Activated CD4-positive, CD25-positive, alpha-beta regulatory T cell treated with anti-CD3 and anti-CD28 coated beads, Interleukin-2, amount 50 U/mL, for 24 hours (primary cell): ENCODE results near the gene MYDGF.
"Not testable (repeated sequence)": the region's sequence is repeated elsewhere in the genome, so short reads cannot be mapped to it uniquely, and the experiment has no call there.

Source experiments
- ATAC-seq, 2 donors: fragments of 150-1000 bp; cut with Tn5 transposase; one replicate each; pipeline ENCODE4 v1.10.0; 2021; ENCODE audit warnings: mild to moderate bottlenecking in 1 of 2, moderate library complexity in 1 of 2

The MYDGF gene

DNA sequence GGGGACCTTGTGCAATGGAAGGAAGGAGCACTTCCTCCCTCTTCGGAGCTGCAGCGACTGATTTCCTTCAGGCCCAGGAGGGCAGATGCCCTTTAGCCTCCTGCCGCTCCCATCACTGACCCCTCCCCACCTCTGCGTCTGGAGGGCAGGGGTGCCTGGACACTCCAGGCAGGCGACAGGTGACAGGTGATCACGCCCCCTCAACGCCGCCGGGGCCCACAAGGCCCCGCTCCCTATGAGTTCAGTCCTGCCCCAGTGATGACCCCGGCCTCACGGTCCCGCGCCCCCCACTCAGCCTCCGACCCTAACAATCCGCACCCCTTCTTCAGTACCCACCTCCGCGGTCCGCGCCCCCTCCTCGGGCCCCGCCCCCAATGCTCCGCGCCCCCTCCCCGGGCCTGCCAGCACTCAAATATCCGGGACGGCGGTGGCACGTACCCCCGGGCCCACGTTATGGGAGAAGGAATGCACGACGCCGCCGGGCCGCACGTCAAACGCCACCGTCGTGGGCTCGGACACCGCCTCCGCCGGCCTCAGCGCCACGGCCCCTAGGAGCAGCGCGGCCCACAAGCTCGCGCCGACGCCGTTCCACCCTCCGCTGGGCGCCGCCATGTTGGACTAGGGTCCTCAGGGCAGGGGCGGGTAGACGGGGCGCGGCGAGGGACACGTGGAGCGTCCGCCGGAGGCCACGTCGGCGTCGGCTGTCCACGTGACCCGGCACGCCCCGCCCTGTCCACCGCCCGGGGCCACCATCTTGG is at the start of gene MYDGF:
MYDGF (minus strand) TSS at position 620 of the 758 bp plus-strand sequence; CDS start at position 612, 8 bp downstream.
- ATAC-seq, result peak; percentile 99

DNA sequence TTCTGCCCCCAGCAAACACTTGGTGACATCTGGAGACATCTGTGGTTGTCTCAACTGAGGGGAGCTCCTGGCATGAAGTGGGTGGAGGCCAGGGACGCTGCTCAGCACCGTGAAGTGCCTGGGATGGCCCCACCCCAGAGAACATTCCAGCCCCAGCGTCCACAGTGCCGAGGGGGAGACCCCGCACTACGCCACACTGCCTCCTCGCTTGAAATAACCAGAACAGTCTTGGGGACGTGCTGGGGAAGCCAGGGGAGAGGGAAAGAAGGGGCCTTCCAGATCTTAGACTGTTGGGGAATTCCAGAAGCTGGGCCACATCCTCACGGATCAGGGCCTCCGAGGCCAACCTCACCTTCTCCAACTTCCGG is 49.3 kb upstream of the MYDGF start:
- ATAC-seq, result no peak

DNA sequence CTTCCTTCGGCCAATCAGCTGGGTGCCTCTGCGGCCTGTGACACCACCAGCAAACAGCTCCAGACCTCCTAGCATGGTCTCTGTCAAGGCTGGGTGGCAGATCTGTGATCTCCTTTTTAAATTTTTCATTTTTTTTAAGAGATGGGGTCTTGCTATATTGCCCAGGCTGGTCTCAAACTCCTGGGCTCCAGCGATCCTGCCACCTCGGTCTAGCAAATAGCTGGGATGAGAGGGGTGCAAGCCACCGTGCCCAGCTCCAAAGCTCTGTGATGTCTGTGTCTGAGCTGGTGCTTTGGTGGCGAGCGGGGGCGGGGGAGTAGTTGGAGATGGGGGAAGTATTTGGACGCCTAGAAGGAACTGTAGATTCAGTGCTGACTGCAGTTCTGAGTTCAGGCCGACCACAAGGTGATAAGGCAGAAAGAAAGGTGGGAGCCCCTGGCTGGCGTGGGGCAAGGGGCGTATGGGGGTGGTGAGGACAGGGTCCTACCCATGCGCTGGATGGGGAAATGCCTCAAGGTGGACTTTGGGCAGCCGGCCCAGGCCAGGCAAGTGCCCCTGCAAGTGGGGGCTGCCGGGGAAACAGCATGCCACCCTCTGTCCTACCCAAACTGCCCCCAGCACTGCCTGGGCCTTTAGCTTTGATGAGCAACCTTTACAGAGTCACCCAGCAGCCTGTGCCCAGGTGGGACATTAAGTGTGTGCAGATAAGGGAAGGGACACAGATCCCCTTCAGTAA is 48.0 kb upstream of the MYDGF start:
- no peak for ATAC-seq

DNA sequence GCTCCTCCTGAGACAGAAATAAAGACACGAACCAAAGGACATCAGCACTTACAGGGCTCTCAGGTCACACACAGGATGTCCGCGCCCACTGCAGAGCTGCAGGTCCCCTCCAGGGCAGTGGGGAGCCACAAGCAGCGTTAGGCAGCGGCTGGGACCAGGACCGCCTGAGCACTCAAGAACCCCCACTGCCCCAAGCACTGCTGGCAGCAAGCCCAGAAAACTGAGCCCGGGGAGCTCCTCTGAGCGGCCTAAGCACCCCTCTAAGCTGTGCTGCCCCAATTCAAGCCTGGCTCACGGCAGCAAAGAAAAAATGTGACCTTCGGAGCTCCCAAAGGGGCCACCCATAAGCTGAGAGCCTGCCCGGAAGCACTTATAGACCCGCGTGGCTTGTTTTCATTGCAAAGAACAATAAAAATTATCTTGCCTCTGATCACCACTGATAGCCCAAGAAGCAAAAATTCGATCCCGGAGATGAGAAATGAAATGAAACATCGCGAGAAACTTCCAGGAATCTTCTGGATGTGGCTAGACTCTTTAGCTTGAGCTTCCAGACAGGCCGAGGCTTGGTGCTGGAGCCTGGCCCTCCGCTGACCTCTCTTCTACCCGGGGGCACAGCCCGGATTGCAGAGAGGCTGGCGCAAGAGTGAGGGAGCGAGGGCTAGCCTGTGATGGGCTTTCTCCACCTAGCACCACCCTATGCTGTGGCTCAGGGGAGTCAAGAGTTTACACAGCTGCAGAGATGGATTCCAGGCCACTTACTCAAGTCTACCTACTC is 47.2 kb upstream of the MYDGF start:
- ATAC-seq, result no peak

DNA sequence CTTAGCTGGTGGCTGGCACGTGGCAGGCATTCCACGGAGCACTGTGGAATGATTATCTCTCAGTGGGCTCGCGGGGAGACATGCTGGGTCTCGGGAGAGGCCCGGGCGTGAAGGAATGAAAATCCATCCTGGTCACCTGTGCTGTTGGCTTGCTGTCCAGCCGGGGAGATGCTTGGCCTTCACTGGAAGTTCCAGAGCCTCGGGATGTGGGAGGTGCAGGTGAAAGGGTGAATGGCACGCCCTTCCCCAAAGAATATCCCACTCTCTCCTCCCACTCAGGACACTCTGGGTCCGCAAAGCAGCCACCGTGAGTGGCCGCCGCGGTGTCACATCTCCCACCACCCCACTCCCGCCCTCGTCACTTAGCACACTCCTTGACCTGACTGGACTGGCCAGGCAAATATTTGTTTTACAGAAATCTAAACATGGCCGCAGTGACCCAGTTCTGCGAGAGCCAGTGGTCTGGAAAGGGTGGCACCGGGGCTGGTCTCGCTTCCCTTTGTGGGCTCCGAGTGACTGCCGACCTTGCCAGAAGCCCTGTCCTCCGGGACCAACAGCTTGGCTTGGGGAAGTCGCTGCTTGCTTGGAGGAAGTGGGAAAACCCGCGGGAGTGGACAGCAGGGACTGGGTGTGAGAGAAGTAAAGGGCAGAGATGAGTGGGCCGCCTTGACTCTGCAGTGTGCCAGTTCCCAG is 45.5 kb upstream of the MYDGF start:
- ATAC-seq, result no peak

DNA sequence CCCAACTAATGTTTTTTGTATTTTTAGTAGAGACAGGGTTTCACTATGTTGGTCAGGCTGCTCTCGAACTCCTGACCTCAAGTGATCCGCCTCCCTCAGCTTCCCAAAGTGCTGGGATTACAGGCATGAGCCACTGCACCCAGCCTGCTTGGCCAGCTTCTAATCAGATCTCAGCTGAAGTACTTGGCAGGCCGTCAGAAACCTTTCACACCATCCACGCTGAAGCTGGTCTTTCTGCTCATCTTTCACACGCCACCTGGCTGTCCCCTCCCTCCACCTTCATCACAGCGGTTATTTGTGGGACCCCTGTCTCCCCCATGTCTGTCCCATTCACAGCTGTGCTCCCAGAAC is 45.0 kb upstream of the MYDGF start:
- ATAC-seq, result not testable (repeated sequence)

DNA sequence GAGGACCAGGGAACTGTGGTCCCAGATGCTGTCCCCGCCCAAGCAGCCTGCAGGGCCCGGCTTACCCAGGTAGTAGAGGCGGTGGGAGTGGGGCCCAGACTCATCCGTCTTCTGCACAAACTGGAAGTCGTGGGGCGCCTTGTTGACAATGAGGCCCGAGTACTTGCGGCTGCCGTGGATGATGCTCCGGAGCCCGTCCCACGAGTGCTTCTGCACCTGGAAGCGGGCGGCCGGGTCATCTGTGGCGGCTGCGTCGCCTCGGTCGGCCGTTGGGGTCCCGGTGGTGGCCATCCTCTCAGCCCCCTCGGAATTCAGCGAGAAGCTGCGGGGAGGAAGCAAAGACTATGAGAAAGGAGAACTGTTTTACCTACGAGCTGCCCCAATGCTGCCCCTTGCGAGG is 43.9 kb upstream of the MYDGF start:
- ATAC-seq, result no peak

DNA sequence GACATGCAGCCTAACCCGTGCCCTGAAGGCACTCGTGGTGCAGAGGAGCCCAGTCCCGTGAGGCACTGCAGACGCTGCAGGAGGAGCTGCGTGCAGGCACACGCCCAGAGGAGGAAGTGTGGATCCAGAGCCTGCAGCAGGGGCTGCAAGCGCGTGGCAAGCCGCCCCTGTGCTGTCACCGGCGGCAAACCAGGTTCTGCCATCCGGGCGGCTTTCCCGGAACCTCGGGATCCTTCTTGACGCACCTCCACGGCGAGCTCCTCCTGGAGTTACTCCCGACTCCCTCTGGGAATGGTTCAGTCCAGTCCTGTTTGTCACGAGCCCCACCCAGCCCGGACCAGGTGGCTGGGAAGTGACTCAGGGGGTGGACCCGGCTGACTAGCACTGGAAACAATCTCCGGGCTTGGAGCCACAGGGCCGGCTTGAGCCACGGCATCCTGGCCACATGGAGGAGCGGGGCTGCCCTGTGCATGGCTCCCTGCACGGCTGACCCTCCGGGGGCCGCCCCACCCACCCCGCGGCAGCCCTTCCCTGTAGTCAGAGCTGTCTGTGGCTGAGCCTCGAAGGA is 43.3 kb upstream of the MYDGF start:
- no peak for ATAC-seq

DNA sequence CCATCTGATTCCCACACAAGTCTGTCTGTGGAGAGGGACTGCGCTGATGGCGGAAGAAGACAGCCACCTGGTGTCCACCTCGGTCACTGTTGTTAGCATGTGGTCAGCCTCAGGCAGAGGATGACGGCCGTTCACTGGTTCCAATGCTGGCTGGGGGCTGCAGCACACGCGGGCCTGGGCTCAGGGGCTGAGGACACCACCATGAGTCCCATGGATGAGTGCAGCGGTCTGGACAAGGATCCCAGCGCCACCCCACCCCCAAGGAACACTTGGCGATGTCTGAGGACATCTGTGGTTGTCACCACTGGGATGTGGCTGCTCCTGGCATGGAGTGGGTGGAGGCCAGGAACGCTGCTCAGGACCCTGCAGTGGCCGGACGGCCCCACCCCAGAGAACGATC is 42.6 kb upstream of the MYDGF start:
- ATAC-seq, result no peak

DNA sequence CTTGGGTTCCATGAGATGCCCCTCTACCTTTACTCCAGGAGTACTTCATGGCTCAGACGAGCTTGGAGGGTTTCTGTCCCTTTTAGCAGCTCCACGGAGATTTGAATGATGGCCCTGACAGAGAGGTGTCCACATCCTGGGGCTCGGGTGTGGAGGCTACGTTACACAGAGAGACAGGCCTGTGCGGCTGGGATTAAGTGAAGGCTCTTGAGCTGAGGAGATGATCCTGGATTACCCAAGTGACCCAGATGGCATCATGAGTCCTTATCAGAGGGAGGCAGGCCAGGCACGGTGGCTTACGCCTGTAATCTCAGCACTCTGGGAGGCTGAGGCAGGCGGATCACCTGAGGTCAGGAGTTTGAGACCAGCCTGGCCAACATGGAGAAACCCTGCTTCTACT is 41.1 kb upstream of the MYDGF start:
- ATAC-seq, result no peak

DNA sequence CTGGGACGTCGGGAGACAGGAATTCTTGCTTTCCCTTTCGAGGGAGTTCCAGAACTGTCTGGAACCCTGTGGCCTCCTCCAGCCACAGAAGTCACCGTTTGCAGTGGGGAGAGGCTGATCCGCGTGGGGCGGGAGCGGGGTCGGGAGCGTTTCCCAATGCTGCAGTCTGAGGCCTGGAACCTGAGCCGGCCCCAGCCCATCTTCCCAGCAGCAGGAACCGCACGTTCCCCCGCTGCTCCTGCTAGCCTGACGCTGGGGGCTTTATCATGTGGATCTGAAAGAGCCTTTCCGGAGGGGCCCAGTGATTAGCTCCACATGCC is 40.1 kb upstream of the MYDGF start:
- ATAC-seq, result no peak

DNA sequence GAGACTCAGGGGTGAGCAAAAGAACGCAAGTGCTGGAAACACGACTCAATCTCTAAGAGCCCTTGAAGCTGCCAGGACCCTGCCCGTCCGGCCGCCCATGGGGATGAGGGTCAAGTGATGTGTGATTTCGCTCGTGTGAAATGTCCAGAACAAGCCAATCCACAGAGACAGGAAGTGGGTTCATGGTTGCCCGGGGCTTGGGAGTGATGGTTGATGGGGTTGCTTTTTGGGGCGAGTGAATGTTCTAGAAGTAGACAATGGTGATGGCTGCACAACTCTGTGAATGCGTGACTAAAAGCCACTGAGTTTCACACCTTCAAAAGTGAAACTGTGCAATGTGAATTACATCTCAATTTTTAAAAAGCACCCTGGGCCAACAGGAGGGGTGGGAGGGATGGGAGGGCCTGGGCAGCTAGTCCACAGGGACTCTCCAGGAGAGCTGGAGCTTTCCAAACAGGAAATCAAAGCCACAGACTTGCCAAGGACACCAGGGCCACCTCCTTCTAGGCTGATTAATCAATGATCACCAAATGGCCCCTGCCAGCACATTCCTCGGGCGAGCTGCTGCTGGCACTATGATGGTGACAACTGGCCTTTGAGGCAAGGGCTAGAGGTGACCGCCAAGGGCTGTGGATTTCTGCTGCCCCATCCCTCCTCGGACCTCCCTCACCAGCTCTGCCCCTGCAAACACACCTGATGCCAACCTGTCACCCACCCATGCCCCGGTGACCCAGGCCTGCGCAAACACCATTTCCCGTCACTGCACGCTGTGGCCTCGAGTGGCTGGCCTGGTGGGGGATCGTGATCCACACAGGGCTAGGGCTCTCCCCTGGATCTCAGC is 39.5 kb upstream of the MYDGF start:
- peak in 1 of 2 donors; percentile 38 for ATAC-seq

DNA sequence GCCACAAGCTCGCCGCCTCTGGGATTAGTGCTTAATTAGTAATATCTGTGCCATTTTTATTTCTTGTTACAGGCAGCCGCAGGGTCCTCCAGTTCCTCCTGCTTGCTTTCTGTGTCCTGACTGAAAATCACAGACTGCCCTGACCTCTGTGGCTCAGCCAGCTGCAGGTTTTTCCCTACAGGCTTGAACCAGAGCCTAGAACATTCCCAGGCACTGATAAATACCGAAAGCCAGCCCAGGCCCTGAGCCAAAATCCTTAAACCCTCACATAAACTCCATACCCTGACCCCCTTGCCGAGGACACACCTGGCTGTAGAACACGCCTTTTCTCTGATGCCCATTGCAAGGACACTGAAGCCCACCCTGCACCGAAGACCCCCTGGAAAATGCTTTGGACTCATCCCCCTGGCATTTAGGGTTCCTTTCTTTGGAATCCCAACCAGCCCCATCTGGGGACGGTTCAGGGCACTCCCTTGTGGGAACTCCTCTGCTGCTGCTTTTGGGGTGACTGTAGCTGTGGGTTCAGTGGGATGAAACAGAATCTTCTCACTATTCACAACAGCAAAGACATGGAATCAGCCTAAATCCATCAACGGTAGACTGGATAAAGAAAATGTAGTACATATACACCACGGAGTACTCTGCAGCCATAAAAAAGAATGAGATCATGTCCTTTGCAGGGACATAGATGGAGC is 38.0 kb upstream of the MYDGF start:
- no peak for ATAC-seq

DNA sequence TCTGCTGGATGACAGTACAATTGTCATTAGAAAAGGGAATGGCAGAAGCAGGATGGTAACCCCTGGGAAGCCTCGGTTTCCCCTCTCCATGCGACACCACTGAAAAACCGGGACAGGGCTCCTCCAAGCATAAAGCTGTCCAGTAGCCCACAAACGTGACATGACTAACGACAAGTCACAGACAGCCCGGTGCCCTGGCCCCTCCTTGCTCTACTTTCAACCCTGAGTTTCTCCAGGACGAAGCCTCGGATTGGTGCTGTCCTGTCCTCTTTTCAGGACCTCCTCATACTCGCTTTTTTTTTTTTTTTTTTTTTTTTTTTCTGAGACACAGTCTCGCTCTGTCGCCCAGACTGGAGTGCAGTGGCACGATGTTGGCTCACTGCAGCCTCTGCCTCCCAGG is 37.2 kb upstream of the MYDGF start:
- no peak for ATAC-seq

DNA sequence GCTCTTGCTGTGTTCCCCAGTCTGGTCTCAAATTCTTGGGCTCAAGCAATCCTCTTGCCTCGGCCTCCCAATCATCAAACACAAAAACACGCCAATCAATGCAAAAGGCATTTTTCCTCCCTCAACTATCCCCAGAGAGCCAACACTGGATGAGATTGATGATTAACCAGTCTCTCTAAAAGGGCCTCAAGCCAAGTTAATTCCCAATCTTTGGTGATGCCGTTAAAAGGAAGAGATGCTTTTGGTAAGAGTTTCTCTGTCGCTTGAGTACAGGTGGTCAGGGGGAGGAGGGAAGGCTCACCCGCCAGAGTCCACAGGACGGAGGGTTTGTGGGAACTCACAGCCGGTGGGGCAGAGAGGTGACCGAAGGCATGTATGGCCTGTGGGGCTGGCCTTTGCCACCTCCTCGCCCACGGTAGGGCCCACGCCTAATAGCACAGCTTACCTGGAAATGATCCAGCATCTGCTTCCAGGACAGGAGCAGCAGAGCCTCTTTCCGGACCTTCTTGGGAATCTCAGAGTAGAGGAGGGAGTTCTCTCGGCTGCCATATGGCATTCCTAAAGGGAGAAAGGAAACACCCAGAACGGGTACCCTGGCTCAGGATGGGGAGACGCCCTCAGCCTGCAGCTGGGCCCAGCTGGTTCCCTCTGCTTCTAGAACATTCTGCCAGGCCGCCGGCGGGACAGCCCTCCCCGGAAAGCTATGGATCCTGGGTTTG is 35.4 kb upstream of the MYDGF start:
- no peak for ATAC-seq

DNA sequence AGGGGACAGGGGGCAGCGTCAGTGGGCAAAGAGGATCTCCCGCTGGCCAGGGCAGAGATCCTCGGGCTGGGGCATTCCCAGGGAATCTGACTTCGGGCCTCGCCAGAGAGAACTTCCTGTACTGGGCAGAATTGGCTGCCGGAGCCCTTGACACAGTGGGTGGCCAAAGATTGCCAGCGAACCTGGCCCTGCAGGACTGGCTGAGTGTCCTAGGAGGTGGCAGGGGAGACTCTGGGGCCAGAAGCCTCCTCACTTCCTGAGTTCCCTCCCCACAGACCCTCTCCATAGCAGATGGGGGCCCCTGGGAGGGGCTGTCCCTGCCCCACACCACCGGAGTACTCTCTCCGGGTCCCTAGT is 34.2 kb upstream of the MYDGF start:
- no peak for ATAC-seq

DNA sequence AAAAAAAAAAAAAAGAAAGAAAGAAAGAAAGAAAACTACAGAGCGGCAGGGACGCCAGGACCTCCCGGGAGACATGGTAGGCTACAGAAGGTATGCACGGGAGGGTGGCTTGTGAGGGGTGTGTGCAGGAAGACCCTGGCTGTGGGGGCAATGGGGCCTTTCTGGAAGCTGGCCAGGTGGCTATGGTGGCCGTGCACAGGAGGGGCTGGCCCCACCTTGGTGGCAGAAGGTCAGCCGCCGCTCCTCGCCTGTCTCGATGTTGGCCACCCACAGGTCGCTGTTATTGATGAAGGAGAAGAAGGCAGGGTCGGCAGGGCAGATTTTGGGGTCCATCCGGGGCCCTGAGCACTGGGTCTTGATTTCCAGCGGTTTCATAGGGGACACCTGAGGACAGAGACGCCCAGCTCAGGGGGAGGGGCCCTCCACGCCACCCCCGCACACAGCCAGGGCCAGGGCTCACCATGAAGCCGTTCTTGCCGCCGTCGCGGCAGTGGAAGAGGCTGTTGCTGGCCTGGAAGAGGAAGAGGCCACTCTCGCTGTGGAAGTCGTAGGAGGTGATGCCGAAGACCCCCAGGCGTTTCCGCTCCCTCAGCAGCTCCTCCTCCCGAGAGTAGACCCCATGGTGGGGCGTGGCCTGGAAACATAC is 33.7 kb upstream of the MYDGF start:
- no peak for ATAC-seq

DNA sequence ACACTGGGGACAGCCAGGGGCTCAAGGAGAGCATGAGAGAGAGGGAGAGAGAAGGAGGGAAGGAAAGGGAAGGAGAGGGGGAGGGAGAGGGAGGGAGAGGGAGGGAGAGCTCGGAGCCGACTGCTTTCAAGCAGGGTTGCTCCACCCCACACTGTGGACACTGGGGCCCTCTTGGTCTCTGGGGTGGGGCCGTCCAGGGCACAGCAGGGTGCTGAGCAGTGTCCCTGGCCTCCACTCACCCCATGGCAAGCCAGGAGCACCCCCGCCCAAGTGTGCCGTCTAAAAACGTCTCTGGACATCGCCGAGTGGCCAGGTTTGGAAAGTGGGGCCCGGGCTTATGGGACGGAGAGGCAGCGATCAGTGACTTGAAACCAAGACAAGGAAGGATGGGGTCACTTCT is 32.6 kb upstream of the MYDGF start:
- ATAC-seq, result no peak

DNA sequence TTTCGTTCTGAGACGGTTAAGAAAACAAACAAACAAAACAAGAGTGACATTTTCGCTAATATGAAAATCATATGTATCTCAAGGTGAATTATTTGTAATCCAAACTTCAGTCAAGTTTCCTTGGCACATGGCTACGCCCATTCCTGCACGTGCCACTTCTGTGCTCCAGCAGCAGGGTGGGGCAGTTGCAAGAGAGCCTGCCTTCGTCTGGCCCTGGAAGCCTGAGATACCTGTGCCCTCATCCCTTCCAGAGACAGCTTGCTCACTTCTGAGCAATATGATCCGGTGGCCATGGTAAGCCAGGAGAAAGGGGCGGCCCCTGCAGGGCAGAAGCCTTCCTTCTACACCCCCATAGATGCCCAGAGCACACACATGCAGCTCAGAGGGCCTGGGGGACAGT is 31.4 kb upstream of the MYDGF start:
- ATAC-seq, result no peak

DNA sequence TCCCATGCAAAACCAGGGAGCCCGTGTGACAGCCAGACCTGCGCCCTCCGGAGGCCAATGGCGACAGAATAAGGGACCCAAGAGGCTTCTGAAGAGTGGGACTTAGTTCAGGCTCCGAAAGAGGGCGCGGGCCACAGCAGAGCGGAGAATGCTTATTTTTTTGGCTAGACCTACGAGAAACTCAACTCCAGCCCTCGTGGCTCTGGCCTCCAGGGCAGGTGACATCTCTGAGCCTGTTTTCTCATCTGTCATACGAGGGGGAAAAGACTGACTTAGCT is 30.5 kb upstream of the MYDGF start:
- no peak for ATAC-seq
